ENCODE measurements around the gene CPT1C.
A peak's percentile ranks its signal among the peaks of the same experiment; 100 is the strongest.

Gene CPT1C

GRCh38 chr19:49676784-49677230 lies 14.1 kb upstream of the CPT1C start:
- Histone ChIP-seq H3K27ac (ENCODE audit: low read depth, low read length) (peak overlapping the region; percentile 98), H3K4me1 (ENCODE audit: control insufficient read depth, insufficient read depth, low read length) (peaks cover 18% of the 10 kb centered on the region), H3K9me3 (ENCODE audit: control insufficient read depth, insufficient read depth, low read length) (no peaks in the 10 kb centered on the region), H3K36me3 (ENCODE audit: control insufficient read depth, insufficient read depth, low read length) (peaks cover 20% of the 10 kb centered on the region), H3K9ac (ENCODE audit: low read depth, low read length) (peak overlapping the region; percentile 99), H3K4me3 (ENCODE audit: low read depth, low read length) (peak overlapping the region; percentile 93), H3K27me3 (ENCODE audit: control insufficient read depth, insufficient read depth, low read length) (no peaks in the 10 kb centered on the region)

DNA sequence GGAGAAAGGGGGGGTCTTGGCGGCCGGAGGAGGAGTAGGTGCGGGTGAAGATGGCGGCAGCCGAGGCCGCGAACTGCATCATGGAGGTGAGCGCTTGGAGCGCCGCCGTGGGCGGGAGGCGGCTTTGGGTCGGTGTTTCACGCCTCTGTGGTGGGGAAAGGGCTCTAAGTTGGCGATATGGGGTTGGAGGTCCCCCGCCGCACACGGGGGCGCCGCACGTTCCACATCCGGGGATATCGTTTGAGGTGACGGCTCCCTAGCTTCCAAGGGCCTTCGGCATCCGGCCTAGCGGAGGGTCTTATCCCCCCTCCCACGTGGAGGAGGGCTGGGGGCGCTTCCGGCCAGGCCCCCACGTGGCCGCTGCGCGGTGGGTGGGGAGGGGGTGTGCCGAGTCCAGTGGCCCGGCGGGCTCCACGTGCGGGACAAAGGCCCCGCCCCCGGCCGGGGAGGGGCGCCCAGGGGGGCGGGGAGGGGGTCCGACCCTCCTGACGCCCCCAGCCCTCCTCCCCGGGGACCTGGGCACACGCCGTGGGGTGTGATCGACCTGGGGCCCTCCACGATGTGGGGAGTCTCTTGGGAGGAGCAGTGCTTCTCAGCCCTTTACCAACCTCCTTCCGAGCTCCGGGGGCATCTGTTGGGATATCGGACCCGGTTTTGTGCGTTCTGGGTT lies 13.6 kb upstream of the CPT1C start, which contains the start of gene PRMT1:
Gene PRMT1, plus strand, starts transcription at position 41 of the 670 bp plus-strand sequence. Its CDS starts 10 bp downstream, at position 51.
- H3K27ac ChIP-seq (ENCODE audit: low read depth, low read length) = peak within 1 kb of the TSS; percentile 98
- peaks cover 13% of the 10 kb centered on the region for H3K4me1 ChIP-seq (ENCODE audit: control insufficient read depth, insufficient read depth, low read length)
- H3K9ac ChIP-seq (ENCODE audit: low read depth, low read length) = peak within 1 kb of the TSS; percentile 99
- no peaks in the 10 kb centered on the region for H3K27me3 ChIP-seq (ENCODE audit: control insufficient read depth, insufficient read depth, low read length)
- H3K36me3 ChIP-seq (ENCODE audit: control insufficient read depth, insufficient read depth, low read length) = peaks cover 26% of the 10 kb centered on the region
- peak within 1 kb of the TSS; percentile 93 for H3K4me3 ChIP-seq (ENCODE audit: low read depth, low read length)
- H3K9me3 ChIP-seq (ENCODE audit: control insufficient read depth, insufficient read depth, low read length) = no peaks in the 10 kb centered on the region

GRCh38 chr19:49677901-49678674 lies 12.8 kb upstream of the CPT1C start:
- H3K4me1 ChIP-seq (ENCODE audit: control insufficient read depth, insufficient read depth, low read length) = peaks cover 13% of the 10 kb centered on the region
- H3K27me3 ChIP-seq (ENCODE audit: control insufficient read depth, insufficient read depth, low read length) = no peaks in the 10 kb centered on the region
- peak overlapping the region; percentile 98 for H3K27ac ChIP-seq (ENCODE audit: low read depth, low read length)
- peak overlapping the region; percentile 93 for H3K4me3 ChIP-seq (ENCODE audit: low read depth, low read length)
- no peaks in the 10 kb centered on the region for H3K9me3 ChIP-seq (ENCODE audit: control insufficient read depth, insufficient read depth, low read length)
- H3K36me3 ChIP-seq (ENCODE audit: control insufficient read depth, insufficient read depth, low read length) = peaks cover 33% of the 10 kb centered on the region
- H3K9ac ChIP-seq (ENCODE audit: low read depth, low read length) = peak overlapping the region; percentile 90

- H3K9me3 ChIP-seq (ENCODE audit: control insufficient read depth, insufficient read depth, low read length) = no peaks in the 10 kb centered on the region
- H3K9ac ChIP-seq (ENCODE audit: low read depth, low read length) = no peak overlapping the region
Measured at GRCh38 chr19:49678985-49679770, 11.7 kb upstream of the CPT1C start.

GRCh38 chr19:49679771-49680413 lies 11.0 kb upstream of the CPT1C start:
- no peaks in the 10 kb centered on the region for H3K9me3 ChIP-seq (ENCODE audit: control insufficient read depth, insufficient read depth, low read length)

More at GRCh38 chr19:49678985-49679770, 11.7 kb upstream of the CPT1C start:
- peaks cover 13% of the 10 kb centered on the region for H3K4me1 ChIP-seq (ENCODE audit: control insufficient read depth, insufficient read depth, low read length)
- H3K4me3 ChIP-seq (ENCODE audit: low read depth, low read length) = no peak overlapping the region
- peaks cover 38% of the 10 kb centered on the region for H3K36me3 ChIP-seq (ENCODE audit: control insufficient read depth, insufficient read depth, low read length)
- H3K27ac ChIP-seq (ENCODE audit: low read depth, low read length) = peak overlapping the region; percentile 70
- no peaks in the 10 kb centered on the region for H3K27me3 ChIP-seq (ENCODE audit: control insufficient read depth, insufficient read depth, low read length)

GRCh38 chr19:49680421-49681351 lies 10.2 kb upstream of the CPT1C start:
- Histone ChIP-seq H3K36me3 (ENCODE audit: control insufficient read depth, insufficient read depth, low read length) (peaks cover 53% of the 10 kb centered on the region), H3K27ac (ENCODE audit: low read depth, low read length) (peak overlapping the region; percentile 70), H3K4me1 (ENCODE audit: control insufficient read depth, insufficient read depth, low read length) (peaks cover 13% of the 10 kb centered on the region), H3K9me3 (ENCODE audit: control insufficient read depth, insufficient read depth, low read length) (no peaks in the 10 kb centered on the region), H3K9ac (ENCODE audit: low read depth, low read length) (no peak overlapping the region), H3K4me3 (ENCODE audit: low read depth, low read length) (peak overlapping the region; percentile 45), H3K27me3 (ENCODE audit: control insufficient read depth, insufficient read depth, low read length) (no peaks in the 10 kb centered on the region)

More at GRCh38 chr19:49679771-49680413, 11.0 kb upstream of the CPT1C start:
- Histone ChIP-seq H3K27me3 (ENCODE audit: control insufficient read depth, insufficient read depth, low read length) (no peaks in the 10 kb centered on the region), H3K36me3 (ENCODE audit: control insufficient read depth, insufficient read depth, low read length) (peaks cover 45% of the 10 kb centered on the region), H3K9ac (ENCODE audit: low read depth, low read length) (no peak overlapping the region), H3K4me3 (ENCODE audit: low read depth, low read length) (peak overlapping the region; percentile 45), H3K27ac (ENCODE audit: low read depth, low read length) (peak overlapping the region; percentile 70), H3K4me1 (ENCODE audit: control insufficient read depth, insufficient read depth, low read length) (peaks cover 13% of the 10 kb centered on the region)

DNA sequence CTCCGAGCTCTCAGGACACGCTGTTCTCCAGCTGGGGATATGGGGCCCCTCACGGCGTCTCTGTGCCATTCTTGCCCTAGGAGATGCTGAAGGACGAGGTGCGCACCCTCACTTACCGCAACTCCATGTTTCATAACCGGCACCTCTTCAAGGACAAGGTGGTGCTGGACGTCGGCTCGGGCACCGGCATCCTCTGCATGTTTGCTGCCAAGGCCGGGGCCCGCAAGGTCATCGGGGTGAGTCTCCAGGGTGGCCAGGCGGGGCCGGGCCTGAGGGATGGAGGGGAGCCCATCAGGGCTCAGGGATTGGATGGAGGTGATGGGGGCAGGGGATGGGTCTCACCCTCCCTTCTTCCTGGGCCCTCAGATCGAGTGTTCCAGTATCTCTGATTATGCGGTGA lies 9.1 kb upstream of the CPT1C start:
- H3K9me3 ChIP-seq (ENCODE audit: control insufficient read depth, insufficient read depth, low read length) = no peaks in the 10 kb centered on the region
- no peak overlapping the region for H3K9ac ChIP-seq (ENCODE audit: low read depth, low read length)
- no peak overlapping the region for H3K4me3 ChIP-seq (ENCODE audit: low read depth, low read length)
- H3K27ac ChIP-seq (ENCODE audit: low read depth, low read length) = no peak overlapping the region
- H3K27me3 ChIP-seq (ENCODE audit: control insufficient read depth, insufficient read depth, low read length) = no peaks in the 10 kb centered on the region
- H3K36me3 ChIP-seq (ENCODE audit: control insufficient read depth, insufficient read depth, low read length) = peaks cover 63% of the 10 kb centered on the region
- peaks cover 13% of the 10 kb centered on the region for H3K4me1 ChIP-seq (ENCODE audit: control insufficient read depth, insufficient read depth, low read length)

DNA sequence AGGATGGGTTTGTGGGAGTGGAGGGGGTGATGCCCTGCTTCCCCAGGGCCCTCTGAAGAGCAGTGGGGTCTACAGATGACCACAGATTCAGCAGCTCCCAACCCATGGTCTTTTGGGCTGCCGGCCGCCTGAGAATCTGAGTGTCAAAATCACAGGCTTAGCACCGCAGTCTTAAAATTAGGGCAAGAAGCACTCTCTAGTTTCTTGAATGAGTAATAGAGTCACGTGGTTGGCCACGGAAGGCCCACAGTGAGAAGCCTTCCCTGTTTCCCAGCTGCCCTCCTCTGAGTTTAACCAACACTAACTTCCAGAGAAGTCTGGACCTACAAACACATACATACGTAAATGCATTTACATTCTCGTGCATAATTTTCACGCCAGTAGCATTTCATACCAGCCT lies 8.6 kb upstream of the CPT1C start:
- Histone ChIP-seq H3K4me3 (ENCODE audit: low read depth, low read length) (no peak overlapping the region), H3K27me3 (ENCODE audit: control insufficient read depth, insufficient read depth, low read length) (no peaks in the 10 kb centered on the region), H3K36me3 (ENCODE audit: control insufficient read depth, insufficient read depth, low read length) (peaks cover 67% of the 10 kb centered on the region), H3K4me1 (ENCODE audit: control insufficient read depth, insufficient read depth, low read length) (peaks cover 13% of the 10 kb centered on the region), H3K27ac (ENCODE audit: low read depth, low read length) (no peak overlapping the region), H3K9ac (ENCODE audit: low read depth, low read length) (no peak overlapping the region), H3K9me3 (ENCODE audit: control insufficient read depth, insufficient read depth, low read length) (no peaks in the 10 kb centered on the region)

GRCh38 chr19:49683814-49684250 lies 7.1 kb upstream of the CPT1C start:
- peaks cover 14% of the 10 kb centered on the region for H3K4me1 ChIP-seq (ENCODE audit: control insufficient read depth, insufficient read depth, low read length)
- no peak overlapping the region for H3K4me3 ChIP-seq (ENCODE audit: low read depth, low read length)
- H3K27me3 ChIP-seq (ENCODE audit: control insufficient read depth, insufficient read depth, low read length) = no peaks in the 10 kb centered on the region
- H3K27ac ChIP-seq (ENCODE audit: low read depth, low read length) = no peak overlapping the region
- H3K9me3 ChIP-seq (ENCODE audit: control insufficient read depth, insufficient read depth, low read length) = no peaks in the 10 kb centered on the region
- H3K36me3 ChIP-seq (ENCODE audit: control insufficient read depth, insufficient read depth, low read length) = peaks cover 81% of the 10 kb centered on the region
- H3K9ac ChIP-seq (ENCODE audit: low read depth, low read length) = no peak overlapping the region
